HG03378 (cell line): ENCODE data around the gene TAS2R38.

Experiments used
- ATAC-seq: cut with Tn5 transposase; IDR thresholded peaks from one replicate; pipeline ENCODE4 v1.9.1; 2021; ENCODE audit warnings: mild to moderate bottlenecking, moderate library complexity; ENCODE audit not compliant: unreplicated experiment

Gene TAS2R38

DNA sequence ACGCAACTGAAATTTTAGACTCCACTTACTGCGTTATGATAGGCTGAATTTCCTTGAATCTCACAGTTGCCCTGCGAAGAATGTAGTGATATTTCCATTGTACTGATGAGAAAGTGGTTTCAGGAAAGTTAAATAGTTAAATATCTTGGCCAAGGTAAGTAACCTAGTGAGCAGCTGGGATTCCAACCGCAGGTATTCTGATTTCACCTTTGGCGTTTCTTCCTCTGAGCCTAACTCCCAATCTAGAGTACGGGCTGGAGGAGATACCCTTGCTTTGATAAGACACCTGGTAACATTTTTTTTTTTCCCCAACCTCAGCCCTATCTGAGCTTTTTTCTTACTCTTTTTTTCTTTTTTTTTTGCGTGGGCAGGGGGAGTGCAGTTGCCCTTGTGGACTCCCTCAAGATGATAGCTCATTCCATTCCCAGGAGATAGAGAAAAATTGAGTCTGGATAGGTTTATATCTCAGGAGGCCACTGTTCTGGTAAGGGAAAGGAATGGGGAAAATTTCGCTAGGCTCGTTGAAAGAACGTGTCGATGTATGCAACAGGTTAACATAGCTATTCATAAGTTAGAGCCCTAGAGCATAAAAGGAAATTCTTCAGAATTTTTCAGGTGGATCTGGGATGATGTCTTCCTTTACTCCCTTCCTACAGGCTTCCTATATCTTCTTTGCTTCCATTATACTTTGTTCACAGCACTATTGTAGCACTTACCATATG lies 3.1 kb upstream of the TAS2R38 start:
- no peak for ATAC-seq

DNA sequence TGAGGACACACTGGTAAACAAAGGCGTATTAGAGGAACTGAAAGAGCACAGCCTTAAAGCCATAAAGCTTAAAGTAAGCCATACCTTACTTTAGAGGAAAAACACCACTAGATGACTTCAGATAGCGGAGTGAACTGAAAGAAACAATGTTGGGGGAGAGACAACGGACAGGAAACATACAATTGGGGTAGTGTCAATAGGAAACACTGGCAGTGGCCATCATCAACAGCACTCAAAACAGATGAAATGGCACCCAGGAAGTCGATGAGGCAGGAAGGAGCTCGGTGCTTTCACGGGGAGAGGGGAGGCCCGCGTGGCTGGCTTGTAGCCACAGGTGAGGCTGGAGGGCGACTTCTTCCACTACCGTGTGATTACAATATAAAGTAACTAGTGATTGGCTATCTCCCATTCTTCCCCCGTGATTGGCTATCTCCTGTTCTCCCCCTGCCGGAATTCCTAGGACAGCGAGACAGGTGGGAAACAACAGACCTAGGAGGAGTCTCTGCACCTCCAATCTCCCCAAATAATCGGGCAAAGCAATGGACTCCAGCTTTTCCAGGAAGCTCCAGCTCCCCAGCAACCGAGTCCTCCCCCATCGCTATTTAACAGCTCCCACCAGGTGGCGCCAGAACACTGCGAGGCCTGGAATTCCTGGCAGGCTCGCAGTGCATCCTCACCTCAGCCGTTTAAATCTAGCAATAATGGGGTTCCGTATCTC lies 2.4 kb upstream of the TAS2R38 start:
- peak; percentile 69 for ATAC-seq

DNA sequence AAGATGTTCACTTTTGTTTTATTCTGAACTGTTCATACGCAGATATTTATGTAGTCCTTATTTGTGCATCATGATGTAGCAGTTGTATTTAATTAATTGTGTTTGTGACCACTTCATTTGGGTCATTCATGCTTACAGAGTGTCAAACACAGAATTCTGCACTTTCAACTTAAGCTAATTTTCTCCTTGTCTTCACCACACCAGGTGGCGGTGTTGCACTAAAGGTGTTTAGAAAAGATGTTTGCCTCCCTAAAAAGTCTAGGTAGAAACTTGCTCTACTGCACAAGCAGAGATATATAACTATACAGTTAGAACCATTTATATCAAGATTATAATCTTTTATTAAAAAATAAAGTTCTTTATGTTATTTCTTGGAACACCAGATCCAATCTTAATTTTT lies 1.3 kb upstream of the TAS2R38 start:
- ATAC-seq = no peak

DNA sequence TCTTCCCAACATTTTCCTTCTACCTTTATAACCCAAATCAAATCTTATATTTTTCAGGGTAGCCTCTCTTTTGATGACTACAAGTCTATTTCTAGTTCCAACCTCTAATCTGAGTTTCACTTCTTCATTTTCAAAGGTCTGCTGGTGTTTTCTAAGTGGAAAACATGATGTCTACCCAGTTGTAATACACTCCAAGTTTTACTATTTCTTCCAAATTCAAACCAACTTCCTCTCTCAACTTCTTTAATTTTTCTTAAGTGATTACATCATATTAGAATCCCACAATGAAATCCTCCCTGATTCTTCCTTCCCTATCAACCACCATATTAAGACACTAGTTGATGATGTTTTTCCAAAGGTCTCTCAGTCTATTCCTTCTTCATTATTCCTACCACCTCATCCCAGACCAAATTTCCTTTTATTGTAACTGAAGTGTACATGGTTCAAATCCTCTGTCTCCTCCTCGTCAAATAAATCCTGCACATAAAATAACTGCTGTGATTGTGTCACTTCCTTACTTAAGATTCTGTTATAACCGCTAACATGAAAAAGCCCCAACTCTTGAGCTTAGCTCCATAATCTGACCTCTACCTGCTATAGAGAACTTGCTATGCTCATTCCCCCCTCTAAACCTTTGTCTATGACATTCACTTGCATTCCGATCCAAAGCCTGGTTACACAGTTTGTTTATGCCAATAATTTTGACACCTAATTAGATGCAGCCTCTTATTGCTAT lies 12.7 kb downstream of the TAS2R38 start:
- ATAC-seq = peak; percentile 93

DNA sequence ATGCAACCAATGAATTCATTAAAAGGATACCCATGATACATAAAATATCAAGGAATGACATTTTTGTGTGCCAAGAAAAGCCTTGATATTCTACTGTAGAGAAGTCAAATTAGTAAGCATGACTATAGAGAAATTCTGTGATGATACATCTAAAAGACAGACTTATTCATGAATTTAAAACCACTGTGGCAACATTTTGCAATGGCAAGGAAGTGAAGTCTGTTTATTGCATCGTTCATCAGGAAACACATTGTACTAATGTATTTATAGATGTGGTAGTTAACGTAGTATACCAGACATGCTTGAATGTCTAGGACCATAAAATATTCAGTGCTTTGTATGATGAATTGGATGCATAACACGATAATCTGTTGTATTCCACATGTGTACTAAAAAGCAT lies 17.5 kb downstream of the TAS2R38 start:
- ATAC-seq = no peak

DNA sequence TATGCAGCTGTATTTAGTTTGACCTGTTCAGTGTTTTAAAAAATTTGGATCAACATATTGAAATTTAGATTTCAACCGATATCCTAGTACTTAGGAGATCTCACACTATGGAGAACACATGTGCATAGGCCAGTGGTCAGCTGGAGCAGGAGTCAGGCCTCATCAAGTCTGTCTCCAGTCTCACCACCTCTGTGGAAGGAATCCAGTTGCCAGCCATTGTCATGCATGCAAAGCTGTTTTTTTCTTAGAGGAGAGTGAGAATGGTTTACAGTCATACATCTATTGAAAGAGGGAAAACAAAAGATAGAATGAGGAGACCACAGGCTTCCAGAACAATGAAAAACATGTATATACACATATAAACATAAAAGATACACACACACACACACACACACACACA lies 19.2 kb downstream of the TAS2R38 start:
- no peak for ATAC-seq

DNA sequence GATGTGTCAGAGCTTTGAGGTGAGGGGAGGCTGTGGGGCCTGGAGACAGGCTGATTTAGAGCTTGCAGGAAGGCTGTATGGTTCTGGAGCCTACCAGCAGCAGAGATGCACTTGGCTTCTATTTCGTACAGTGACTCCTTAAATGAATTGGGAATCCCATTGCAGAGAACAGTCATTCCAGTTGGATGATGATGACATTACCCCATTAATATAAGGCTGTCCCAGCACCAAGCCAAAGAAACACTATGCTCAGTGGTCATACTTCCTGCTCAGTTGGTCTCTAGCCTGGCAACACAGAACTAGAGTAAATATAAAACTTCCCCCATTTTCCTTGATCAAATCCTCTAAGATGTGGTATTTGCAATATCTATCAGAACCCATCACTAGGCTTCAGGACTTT lies 21.1 kb downstream of the TAS2R38 start:
- ATAC-seq = no peak

DNA sequence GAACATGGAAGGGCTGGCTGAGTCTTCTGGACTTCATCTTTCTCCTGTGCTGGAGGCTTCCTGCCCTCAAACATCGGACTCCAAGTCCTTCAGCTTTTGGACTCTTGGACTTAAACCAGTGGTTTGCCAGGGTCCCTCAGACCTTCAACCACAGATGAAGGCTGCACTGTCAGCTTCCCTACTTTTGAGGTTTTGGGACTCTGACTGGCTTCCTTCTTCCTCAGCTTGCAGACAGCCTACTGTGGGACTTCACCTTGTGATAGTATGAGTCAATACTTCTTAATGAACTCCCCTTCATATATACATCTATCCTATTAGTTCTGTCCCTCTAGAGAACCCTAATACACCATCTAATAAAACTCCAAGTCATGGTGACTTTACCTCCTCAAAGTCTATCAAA lies 22.8 kb downstream of the TAS2R38 start:
- ATAC-seq = no peak

DNA sequence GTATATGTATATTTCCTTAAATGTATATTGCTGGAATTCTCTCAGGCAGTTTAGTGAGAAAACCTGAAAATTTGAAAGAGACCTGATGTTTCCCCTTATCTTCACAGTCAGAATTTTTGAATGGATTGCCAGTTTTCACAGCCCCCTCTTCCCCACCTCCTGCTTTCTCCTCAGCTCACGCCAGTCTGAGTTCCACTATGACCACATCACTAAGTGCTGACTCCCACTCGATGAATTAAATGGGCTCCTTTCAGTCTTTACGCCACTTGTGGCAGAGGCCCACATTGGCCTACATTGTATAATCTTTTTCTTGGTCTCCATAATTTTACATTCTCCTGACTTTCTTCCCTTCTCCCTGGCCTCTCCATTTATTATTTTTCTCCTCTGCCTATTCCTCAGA lies 23.7 kb downstream of the TAS2R38 start:
- ATAC-seq = no peak

DNA sequence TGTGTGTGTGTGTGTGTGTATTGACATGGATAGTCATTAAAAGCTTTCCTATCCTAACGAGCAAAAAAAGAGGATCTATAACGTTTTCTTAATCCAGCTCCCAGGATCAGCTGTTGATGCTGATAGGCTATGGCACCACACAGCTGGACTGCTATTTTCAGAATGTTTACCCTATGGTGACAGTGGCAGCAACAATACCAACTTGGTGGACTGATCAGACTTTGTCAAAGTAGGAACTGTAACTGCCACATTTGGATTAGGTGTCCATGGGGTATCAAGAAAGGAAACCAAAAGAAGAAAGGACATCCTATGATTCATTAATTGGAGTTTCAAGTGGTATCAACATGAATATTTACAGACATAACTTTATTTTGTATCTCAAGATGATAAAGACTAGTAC lies 24.1 kb downstream of the TAS2R38 start:
- ATAC-seq = no peak

DNA sequence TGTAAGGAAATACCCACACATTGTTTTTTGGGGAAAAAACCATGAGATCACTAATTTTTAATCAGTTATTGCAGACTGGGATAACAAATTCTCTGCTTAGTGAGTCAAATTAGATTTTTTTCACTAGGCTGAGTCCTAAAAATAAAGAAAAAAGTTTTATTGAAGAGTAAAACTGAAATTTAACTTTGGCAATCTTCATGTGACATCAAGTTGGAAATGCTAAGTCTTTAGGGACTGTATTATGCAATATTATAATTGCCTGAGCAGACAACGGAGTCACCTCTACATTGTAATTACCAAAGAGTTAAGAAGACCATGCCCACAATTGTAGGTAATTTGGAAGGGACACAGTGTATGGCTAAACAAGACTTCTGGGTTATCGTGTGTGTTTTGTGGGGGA lies 24.6 kb downstream of the TAS2R38 start:
- ATAC-seq = no peak

DNA sequence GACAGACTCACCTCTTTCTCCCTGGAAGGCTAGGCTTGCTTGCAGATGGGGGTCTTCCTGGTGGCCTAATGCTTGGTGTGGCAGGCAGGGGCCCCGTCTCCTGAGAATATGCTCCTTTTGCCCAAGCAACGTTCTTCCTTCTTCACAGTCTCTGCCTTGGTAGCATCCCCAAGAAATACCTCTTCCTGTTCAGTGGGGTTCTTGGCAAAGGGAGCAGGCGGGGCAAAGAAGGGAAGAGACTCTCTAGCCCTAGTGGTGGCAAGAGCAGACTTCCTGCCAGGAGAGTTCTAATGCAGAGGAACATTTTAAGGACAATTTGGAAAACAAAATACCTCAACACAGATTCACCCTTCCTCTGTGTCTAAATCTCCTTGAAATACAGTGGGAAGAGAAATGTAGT lies 26.8 kb downstream of the TAS2R38 start, which contains the start of gene CLEC5A:
Gene CLEC5A, minus strand, starts transcription at position 179 of the 400 bp plus-strand sequence. CDS start 682 bp downstream, outside the sequence.
- ATAC-seq = no peak

DNA sequence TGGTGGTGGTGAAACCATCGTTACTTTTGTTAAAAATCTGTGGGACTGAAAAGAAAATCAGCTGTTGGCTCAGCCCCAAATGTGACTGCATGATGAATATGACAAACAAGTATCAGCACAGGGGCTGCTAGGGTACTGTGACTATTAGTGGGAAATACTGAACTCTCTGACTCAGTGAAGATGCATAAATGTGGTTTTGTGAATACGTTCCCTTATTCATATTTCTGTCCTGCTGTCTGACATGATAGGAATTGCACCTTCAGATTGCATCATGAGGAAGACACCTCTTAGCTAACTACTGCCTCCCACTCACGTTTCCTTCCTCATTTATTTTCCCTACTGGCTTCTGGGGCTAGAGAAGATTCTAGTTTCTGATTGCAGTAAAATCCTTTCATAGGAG lies 28.2 kb downstream of the TAS2R38 start:
- ATAC-seq = no peak

DNA sequence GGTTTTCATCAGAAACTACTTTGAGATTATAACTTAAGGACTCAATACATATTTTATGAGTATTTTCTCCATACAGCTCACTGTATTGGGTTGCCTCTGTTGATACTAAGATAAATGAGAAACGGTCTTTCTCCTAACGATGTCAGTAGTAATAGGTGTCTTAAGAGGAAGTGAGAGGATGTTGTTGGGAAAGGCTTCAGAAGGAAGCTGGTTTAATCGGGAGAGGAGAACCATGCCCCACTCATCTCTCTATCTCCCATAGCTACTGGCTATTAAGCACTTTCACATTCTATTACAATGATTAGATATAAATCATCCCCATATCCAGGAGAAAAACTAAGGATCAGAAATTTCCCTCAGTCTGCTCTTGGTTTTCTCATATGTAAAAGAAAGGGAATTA lies 28.8 kb downstream of the TAS2R38 start:
- ATAC-seq = no peak

DNA sequence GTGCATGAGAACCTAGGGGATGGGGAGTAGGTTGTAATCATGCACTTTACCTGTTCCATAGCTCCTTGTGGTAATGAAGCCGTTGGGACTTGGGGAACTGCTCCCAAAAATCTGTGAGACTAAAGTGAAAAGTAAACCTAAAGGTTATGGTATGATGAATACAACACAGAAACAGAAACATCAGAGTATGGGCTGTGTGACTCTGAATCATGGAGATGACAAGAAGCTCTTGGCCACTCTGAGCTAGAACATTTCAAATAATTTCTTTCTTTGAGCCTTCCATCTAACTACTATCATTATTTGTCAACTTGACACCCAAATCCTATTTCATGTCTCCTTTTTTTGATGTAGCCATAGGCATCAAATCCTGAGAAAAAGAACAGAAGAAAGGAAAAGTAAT lies 29.7 kb downstream of the TAS2R38 start:
- ATAC-seq = no peak

DNA sequence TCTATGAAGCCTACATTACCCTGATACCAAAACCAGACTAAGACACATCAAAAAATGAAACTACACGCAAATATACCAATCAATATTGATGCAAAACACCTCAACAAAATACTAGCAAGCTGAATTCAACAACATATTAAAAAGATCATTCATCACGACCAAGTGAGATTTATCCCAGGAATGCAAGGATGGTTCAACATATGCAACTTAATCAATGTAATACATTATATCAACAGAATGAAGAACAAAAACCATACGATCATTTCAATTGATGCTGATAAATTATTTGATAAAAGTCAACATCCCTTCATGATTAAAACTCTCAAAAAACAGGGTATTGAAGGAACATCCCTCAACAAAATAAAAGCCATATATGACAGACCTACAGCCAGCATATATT lies 32.5 kb downstream of the TAS2R38 start:
- ATAC-seq = no peak

DNA sequence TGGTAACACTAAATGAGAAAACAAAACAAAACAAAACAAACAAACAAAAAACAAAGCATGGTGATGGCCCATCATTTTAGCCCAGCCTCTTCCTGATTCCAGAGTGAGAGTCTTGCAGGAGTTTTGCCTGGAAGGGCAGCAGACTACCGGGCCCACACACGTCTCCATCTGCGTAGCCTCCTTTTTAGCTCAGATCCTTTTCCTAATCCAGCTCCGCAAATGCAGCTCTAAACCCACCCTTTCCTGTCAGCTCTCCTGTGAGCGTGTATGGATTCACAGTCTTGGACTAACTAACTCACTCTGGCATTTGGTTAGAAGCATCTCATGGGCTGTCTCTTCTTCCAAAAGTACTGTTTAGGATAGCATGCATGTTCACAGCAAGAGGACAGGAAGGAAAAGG lies 43.4 kb downstream of the TAS2R38 start:
- no peak for ATAC-seq

DNA sequence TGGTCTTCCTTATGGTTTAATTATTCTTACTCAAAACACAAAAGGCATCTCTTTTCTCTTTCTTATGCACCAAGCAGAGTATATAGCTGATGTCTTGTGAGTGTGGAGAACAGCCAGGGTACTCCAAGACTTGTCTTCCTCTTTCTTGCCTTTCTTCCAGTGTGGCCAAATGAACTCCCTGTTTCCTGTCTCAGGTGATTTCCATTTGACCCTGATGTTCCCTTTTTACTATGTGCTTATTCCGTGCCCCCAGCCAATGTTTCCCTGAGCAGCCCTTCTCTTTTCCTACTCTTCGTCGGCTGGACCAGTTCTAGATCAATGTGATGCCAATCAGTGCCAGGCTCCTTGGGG lies 44.8 kb downstream of the TAS2R38 start:
- no peak for ATAC-seq

DNA sequence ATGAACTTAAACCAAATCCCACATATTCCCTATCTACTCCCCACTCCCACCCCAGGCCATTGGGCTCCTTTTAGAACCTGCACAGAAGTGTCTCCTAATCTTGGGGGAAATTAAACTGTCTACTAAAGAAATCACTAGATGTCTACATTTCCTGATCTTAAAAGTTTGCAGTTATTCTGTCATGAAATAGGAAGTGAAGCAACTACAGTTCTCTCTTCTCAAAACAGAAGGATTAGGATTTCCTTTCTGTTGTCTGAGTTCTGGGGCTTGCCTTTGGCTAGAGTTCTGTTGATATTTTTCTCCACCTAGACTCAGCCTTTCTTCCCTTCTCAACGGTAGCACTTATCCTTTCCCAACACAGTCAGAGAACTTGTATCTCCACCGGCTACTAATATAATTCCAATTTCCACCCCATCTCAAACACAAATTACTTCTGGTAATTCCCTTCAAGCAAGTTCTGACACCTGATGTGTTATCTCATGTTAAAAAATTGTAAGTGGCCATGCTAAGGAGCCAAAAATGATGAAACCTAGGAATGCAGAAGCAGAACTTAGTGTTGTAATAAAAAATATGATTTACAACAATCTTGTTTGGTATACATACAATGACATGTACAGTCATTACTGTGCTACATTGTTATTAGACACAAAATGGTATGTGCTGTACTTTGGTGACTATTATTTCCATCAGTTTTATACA lies 45.3 kb downstream of the TAS2R38 start:
- no peak for ATAC-seq
